Fibroblast of lung (primary cell): Measurements from ENCODE around the gene CTPS2. TPM values are rescaled to one million over a fixed set of nuclear protein-coding genes. Genes with fewer than 3 reads are reported as not detected.

Experiments used
- DNase-seq, 2 donors: peaks; one replicate each; pipeline versions ENCODE4 v3.0.0 to v3.0.0-alpha.2; 2010; ENCODE audit warnings: low read depth in 2 of 2
- H2AFZ ChIP-seq: 2 replicates; pipeline ENCODE4 v1.5.1; 2012; ENCODE audit warnings: low read length, control low read depth, inconsistent platforms
- H3K27ac ChIP-seq: 2 replicates; pipeline ENCODE4 v1.5.1; 2011; ENCODE audit warnings: low read length, control low read depth; ENCODE audit not compliant: insufficient read depth
- H3K27me3 ChIP-seq: 2 replicates; pipeline ENCODE4 v1.5.1; 2011; ENCODE audit warnings: mild to moderate bottlenecking, low read length; ENCODE audit not compliant: control insufficient read depth, insufficient read depth
- H3K36me3 ChIP-seq: 2 replicates; pipeline ENCODE4 v1.5.1; 2011; ENCODE audit warnings: low read length; ENCODE audit not compliant: control insufficient read depth, insufficient read depth
- H3K4me1 ChIP-seq: 2 replicates; pipeline ENCODE4 v1.5.1; 2011; ENCODE audit warnings: low read length; ENCODE audit not compliant: control insufficient read depth, insufficient read depth; ENCODE audit errors: extremely low read depth
- H3K4me2 ChIP-seq: 2 replicates; pipeline ENCODE4 v1.5.1; 2011; ENCODE audit warnings: low read length, control low read depth; ENCODE audit not compliant: insufficient read depth; ENCODE audit errors: extremely low read depth
- H3K4me3 ChIP-seq, 4 experiments: fragments of 200-600 bp in 1 of 4; sonication (generic) in 1 of 4; replicated peaks in 1 of 4; 2 replicates each; pipeline ENCODE4 v1.5.1; 2011 to 2016; ENCODE audit warnings: low read length in 4 of 4, low read depth in 3 of 4, mild to moderate bottlenecking in 3 of 4, control low read depth in 2 of 4, inconsistent platforms in 1 of 4, mixed read lengths in 1 of 4; ENCODE audit not compliant: insufficient read depth in 1 of 4; ENCODE audit errors: control extremely low read depth in 1 of 4
- H3K79me2 ChIP-seq: 2 replicates; pipeline ENCODE4 v1.5.1; 2012; ENCODE audit warnings: mild to moderate bottlenecking, low read length, inconsistent platforms; ENCODE audit not compliant: control insufficient read depth, insufficient read depth
- H3K9ac ChIP-seq: 2 replicates; pipeline ENCODE4 v1.5.1; 2011; ENCODE audit warnings: mild to moderate bottlenecking, low read length, control low read depth; ENCODE audit not compliant: insufficient read depth
- H3K9me3 ChIP-seq: 2 replicates; pipeline ENCODE4 v1.5.1; 2012; ENCODE audit warnings: low read depth, low read length; ENCODE audit not compliant: control insufficient read depth, insufficient read depth
- H4K20me1 ChIP-seq: 2 replicates; pipeline ENCODE4 v1.5.1; 2011; ENCODE audit warnings: low read length; ENCODE audit not compliant: control insufficient read depth, insufficient read depth; ENCODE audit errors: extremely low read depth
- EZH2 ChIP-seq: IDR thresholded peaks from 2 replicates; pipeline ENCODE4 v1.5.1; 2012; ENCODE audit warnings: low read length, control low read depth, mild to moderate bottlenecking; ENCODE audit errors: missing control alignments
- polyA plus RNA-seq, 2 donors: library from polyadenylated mRNA; depleted of rRNA in 1 of 2; stranded (reverse) in 1 of 2; unstranded in 1 of 2; fragments of >200 nt; gene quantifications; 2 replicates each; pipeline ENCODE4 v1.2.1, GENCODE V29; 2011 to 2012; ENCODE audit warnings: missing spikeins in 1 of 2
- total RNA-seq: library from RNA; depleted of rRNA; stranded (reverse); fragments of >200 nt; gene quantifications from 2 replicates; pipeline ENCODE4 v1.2.1, GENCODE V29; 2014
- TF ChIP-seq, protein P1 (sequence below), 2 donors: IDR thresholded peaks in 1 of 2; conservative IDR thresholded peaks in 1 of 2; 1 replicate in 1 of 2; 2 replicates in 1 of 2; pipeline ENCODE4 v1.5.1; 2011 to 2012; ENCODE audit warnings: low read length in 2 of 2, control low read depth in 1 of 2, inconsistent platforms in 1 of 2, low read depth in 1 of 2, mild to moderate bottlenecking in 1 of 2

CTPS2 gene
- total and polyA plus RNA-seq, 2 donors (not counting 1 experiment from before 2014, with no cell fraction given) = 5.4 to 9.9 TPM

DNA sequence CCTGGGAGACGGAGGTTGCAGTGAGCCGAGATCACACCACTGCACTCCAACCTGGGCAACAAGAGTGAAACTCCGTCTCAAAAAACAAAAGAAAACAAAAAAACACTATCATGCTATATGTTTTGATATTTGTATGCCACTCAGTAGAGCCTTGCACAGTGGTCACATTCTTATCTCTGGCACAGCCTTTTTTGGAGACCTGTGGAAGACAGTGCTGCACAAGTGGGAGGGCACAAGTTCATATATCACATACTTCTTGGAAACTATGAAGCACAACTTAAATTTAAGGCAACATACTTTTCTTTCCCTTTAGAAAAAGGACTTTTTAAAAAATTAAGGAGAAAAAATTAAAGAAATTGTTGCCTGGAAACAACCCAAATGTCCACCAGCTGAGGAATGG is 76.9 kb downstream of the CTPS2 start:
- H3K4me2 ChIP-seq = no peak overlapping the region
- TF ChIP-seq, protein P1, sequence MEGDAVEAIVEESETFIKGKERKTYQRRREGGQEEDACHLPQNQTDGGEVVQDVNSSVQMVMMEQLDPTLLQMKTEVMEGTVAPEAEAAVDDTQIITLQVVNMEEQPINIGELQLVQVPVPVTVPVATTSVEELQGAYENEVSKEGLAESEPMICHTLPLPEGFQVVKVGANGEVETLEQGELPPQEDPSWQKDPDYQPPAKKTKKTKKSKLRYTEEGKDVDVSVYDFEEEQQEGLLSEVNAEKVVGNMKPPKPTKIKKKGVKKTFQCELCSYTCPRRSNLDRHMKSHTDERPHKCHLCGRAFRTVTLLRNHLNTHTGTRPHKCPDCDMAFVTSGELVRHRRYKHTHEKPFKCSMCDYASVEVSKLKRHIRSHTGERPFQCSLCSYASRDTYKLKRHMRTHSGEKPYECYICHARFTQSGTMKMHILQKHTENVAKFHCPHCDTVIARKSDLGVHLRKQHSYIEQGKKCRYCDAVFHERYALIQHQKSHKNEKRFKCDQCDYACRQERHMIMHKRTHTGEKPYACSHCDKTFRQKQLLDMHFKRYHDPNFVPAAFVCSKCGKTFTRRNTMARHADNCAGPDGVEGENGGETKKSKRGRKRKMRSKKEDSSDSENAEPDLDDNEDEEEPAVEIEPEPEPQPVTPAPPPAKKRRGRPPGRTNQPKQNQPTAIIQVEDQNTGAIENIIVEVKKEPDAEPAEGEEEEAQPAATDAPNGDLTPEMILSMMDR (conservative IDR thresholded peaks at IDR 0.05 in 1 of 2, IDR thresholded peaks at IDR 0.05 in 1 of 2; ENCODE audit: low read depth in 1 of 2, low read length in 2 of 2) = no peak
- TF ChIP-seq EZH2 = no peak
- H2AFZ ChIP-seq = no peak overlapping the region
- no peaks in the 10 kb centered on the region for H3K4me1 ChIP-seq
- no peak overlapping the region for H3K4me3 ChIP-seq
- no peaks in the 10 kb centered on the region for H3K9me3 ChIP-seq
- no peaks in the 10 kb centered on the region for H4K20me1 ChIP-seq
- no peaks in the 10 kb centered on the region for H3K27me3 ChIP-seq
- no peak overlapping the region for H3K27ac ChIP-seq
- no peaks in the 10 kb centered on the region for H3K79me2 ChIP-seq
- no peak overlapping the region for H3K9ac ChIP-seq
- no peak for DNase-seq
- H3K36me3 ChIP-seq = no peaks in the 10 kb centered on the region

DNA sequence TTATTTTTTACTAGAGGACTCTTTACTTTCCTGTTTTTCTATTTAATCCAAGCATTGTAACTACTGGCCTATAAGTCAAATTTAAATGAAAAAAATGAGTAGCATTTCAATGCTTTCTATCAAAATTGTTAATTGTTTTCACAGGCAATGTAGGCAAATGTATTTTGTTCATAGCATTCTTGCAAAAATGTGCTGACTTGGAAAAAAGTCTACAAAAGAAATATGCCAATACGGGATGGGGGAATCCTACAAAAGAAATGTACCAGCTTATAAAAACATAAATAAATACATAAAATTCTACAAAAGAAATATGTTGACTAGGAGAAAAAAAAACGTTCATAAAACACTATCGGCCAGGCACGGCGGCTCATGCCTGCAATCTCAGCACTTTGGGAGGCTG is 77.4 kb downstream of the CTPS2 start:
- Histone ChIP-seq H3K79me2 (no peaks in the 10 kb centered on the region), H3K27ac (no peak overlapping the region), H3K9ac (no peak overlapping the region), H3K4me1 (no peaks in the 10 kb centered on the region), H3K27me3 (no peaks in the 10 kb centered on the region), H3K4me3 (no peak overlapping the region), H3K9me3 (no peaks in the 10 kb centered on the region), H3K4me2 (no peak overlapping the region), H3K36me3 (no peaks in the 10 kb centered on the region), H4K20me1 (no peaks in the 10 kb centered on the region), H2AFZ (no peak overlapping the region)
- DNase-seq = no peak
- TF ChIP-seq EZH2 = no peak
- TF ChIP-seq, protein P1 (conservative IDR thresholded peaks at IDR 0.05 in 1 of 2, IDR thresholded peaks at IDR 0.05 in 1 of 2; ENCODE audit: low read depth in 1 of 2, low read length in 2 of 2) = no peak

DNA sequence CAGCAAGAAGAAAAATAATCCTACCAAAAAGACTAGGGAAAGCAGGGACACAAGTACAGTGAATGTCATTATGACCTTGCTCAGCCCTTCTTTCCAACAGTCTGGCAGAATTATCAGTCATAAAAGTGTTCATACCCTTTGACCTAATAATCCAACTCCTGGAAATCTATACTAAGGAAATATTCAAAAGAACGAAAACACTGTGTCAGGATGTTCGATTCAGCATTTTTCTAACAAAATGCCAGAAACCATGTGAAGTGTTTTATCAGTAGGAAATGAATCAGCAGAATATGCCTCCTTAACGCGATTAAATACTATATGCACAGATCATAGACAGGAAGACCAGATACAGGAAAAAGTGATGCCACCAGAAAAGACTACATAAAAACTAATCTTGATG is 78.7 kb downstream of the CTPS2 start:
- Histone ChIP-seq H3K9ac (no peak overlapping the region), H3K4me1 (no peaks in the 10 kb centered on the region), H3K27me3 (no peaks in the 10 kb centered on the region), H3K9me3 (no peaks in the 10 kb centered on the region), H3K27ac (no peak overlapping the region), H3K36me3 (no peaks in the 10 kb centered on the region), H3K4me2 (no peak overlapping the region), H4K20me1 (no peaks in the 10 kb centered on the region), H3K4me3 (no peak overlapping the region), H2AFZ (no peak overlapping the region), H3K79me2 (no peaks in the 10 kb centered on the region)
- peak; percentile 9 to 53 for DNase-seq
- TF ChIP-seq, protein P1 (conservative IDR thresholded peaks at IDR 0.05 in 1 of 2, IDR thresholded peaks at IDR 0.05 in 1 of 2; ENCODE audit: low read depth in 1 of 2, low read length in 2 of 2) = no peak
- no peak for TF ChIP-seq EZH2
